ENCODE data around the gene FIGNL2.

DNA sequence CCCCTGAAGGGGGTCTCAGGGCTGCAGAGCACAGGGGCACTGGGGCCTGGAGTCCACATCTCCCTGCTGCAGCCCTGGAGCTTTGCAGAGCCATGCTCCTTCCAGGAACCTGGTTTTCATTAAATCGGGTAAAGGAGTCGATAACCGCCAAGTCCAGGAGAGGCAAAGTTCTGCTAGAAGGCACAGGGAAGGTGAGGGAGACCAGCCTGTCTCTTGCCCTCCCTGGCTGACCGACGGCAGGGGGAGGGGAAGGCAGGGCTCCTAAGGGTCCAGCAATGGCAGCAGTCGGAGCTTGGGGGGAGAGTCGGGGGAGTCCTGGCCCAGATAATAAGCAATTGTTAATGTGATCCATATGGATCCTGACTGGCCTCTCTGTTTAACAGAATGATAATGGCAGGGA, 3.0 kb downstream of the FIGNL2 start:
- TF ChIP-seq, protein P1, sequence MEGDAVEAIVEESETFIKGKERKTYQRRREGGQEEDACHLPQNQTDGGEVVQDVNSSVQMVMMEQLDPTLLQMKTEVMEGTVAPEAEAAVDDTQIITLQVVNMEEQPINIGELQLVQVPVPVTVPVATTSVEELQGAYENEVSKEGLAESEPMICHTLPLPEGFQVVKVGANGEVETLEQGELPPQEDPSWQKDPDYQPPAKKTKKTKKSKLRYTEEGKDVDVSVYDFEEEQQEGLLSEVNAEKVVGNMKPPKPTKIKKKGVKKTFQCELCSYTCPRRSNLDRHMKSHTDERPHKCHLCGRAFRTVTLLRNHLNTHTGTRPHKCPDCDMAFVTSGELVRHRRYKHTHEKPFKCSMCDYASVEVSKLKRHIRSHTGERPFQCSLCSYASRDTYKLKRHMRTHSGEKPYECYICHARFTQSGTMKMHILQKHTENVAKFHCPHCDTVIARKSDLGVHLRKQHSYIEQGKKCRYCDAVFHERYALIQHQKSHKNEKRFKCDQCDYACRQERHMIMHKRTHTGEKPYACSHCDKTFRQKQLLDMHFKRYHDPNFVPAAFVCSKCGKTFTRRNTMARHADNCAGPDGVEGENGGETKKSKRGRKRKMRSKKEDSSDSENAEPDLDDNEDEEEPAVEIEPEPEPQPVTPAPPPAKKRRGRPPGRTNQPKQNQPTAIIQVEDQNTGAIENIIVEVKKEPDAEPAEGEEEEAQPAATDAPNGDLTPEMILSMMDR (conservative IDR thresholded peaks at IDR 0.05 in 1 of 2, IDR thresholded peaks at IDR 0.05 in 1 of 2; ENCODE audit: low read depth in 1 of 2, low read length in 2 of 2) = no peak
- TF ChIP-seq EZH2 (IDR thresholded peaks at IDR 0.05; ENCODE audit: low read length, missing control alignments) = no peak
